Activated CD4-positive, alpha-beta T cell treated with anti-CD3 and anti-CD28 coated beads, Interleukin-2, amount 50 U/mL, for 48 hours (primary cell): Measurements from ENCODE around the gene CNPY1.
"Not testable (repeated sequence)": the region's sequence is repeated elsewhere in the genome, so short reads cannot be mapped to it uniquely, and the experiment has no call there.

ENCODE experiments used
- DNase-seq, 2 experiments: peaks; one replicate each; pipeline ENCODE4 v3.0.0-alpha.2; 2020

Gene CNPY1

GRCh38 chr7:155577509-155577905 is 31.1 kb upstream of the CNPY1 start:
- no peak for DNase-seq

GRCh38 chr7:155576900-155577508 is 30.6 kb upstream of the CNPY1 start:
- no peak for DNase-seq

GRCh38 chr7:155576416-155576815 is 30.1 kb upstream of the CNPY1 start:
- DNase-seq = no peak

- no peak for DNase-seq
Measured at GRCh38 chr7:155574556-155575290, 28.4 kb upstream of the CNPY1 start.

- DNase-seq = no peak
Measured at GRCh38 chr7:155571581-155572345, 25.4 kb upstream of the CNPY1 start.

GRCh38 chr7:155570991-155571390 is 24.6 kb upstream of the CNPY1 start:
- DNase-seq = no peak

- no peak for DNase-seq
Measured at GRCh38 chr7:155570171-155570958, 24.0 kb upstream of the CNPY1 start.

- no peak for DNase-seq
Measured at GRCh38 chr7:155569681-155570080, 23.3 kb upstream of the CNPY1 start.

GRCh38 chr7:155568842-155569494 is 22.6 kb upstream of the CNPY1 start:
- DNase-seq = no peak

- no peak for DNase-seq
Measured at GRCh38 chr7:155568333-155568660, 21.9 kb upstream of the CNPY1 start.

- no peak for DNase-seq
Measured at GRCh38 chr7:155567646-155568332, 21.4 kb upstream of the CNPY1 start.

GRCh38 chr7:155566011-155566836 is 19.9 kb upstream of the CNPY1 start:
- DNase-seq = no peak

GRCh38 chr7:155565596-155565995 is 19.2 kb upstream of the CNPY1 start:
- DNase-seq = no peak

GRCh38 chr7:155562976-155563375 is 16.6 kb upstream of the CNPY1 start:
- not testable (repeated sequence) for DNase-seq

- DNase-seq = no peak
Measured at GRCh38 chr7:155562106-155562505, 15.7 kb upstream of the CNPY1 start.

GRCh38 chr7:155560982-155561686 is 14.8 kb upstream of the CNPY1 start:
- DNase-seq = no peak

GRCh38 chr7:155560196-155560885 is 14.0 kb upstream of the CNPY1 start:
- no peak for DNase-seq

GRCh38 chr7:155559519-155560108 is 13.3 kb upstream of the CNPY1 start:
- DNase-seq = no peak

GRCh38 chr7:155558961-155559360 is 12.6 kb upstream of the CNPY1 start:
- DNase-seq = no peak
